Activated T-helper 2 cell treated with anti-CD3 and anti-CD28 coated beads, Interferon-gamma antibody, Interleukin-2, Interleukin-4, amounts not matched to agents 10 μg/mL and 5 μg/mL and 100 μg/mL, durations not matched to agents 14 hours and 24 hours and 36 hours (primary cell): ENCODE results near the gene LRP1. TPM values are rescaled to one million over a fixed set of nuclear protein-coding genes. Genes with fewer than 3 reads are reported as not detected.

Source experiments
- DNase-seq: peaks from one replicate; pipeline ENCODE4 v3.0.0; 2021; ENCODE audit warnings: low spot score
- H3K27ac Mint-ChIP-seq: one replicate; pipeline ENCODE4 v1.8.0; 2021; ENCODE audit warnings: mixed read lengths
- H3K27me3 Mint-ChIP-seq: one replicate; pipeline ENCODE4 v1.8.0; 2021; ENCODE audit warnings: low read depth, mixed read lengths
- H3K36me3 Mint-ChIP-seq: one replicate; pipeline ENCODE4 v1.8.0; 2021; ENCODE audit warnings: low read depth, mixed read lengths
- H3K4me1 Mint-ChIP-seq: one replicate; pipeline ENCODE4 v1.8.0; 2021; ENCODE audit warnings: low read depth, mixed read lengths
- H3K4me3 Mint-ChIP-seq: one replicate; pipeline ENCODE4 v1.8.0; 2021; ENCODE audit warnings: low read depth, mild to moderate bottlenecking, moderate library complexity, mixed read lengths
- H3K9me3 Mint-ChIP-seq: one replicate; pipeline ENCODE4 v1.8.0; 2021; ENCODE audit warnings: mixed read lengths
- intact Hi-C: fragments of 100-400 bp; cut with micrococcal nuclease; formaldehyde crosslinking; loops from one replicate; pipeline ENCODE4 v1.15.1; 2023
- total RNA-seq: library from RNA; stranded (reverse); gene quantifications from 2 replicates; pipeline ENCODE4 v1.2.3, GENCODE V29; 2022

The LRP1 gene
- total RNA-seq, 1 donor from 2014 or later = 2.1 TPM

GRCh38 chr12:57160040-57160439 lies 31.8 kb downstream of the LRP1 start:
- no peaks in the 10 kb centered on the region for H3K36me3 Mint-ChIP-seq
- no peaks in the 10 kb centered on the region for H3K9me3 Mint-ChIP-seq
- no peak overlapping the region for H3K4me3 Mint-ChIP-seq
- no peak overlapping the region for H3K27ac Mint-ChIP-seq
- no peak for DNase-seq
- H3K4me1 Mint-ChIP-seq = peaks cover 4% of the 10 kb centered on the region
- intact Hi-C loops = no loop called here
- H3K27me3 Mint-ChIP-seq = no peaks in the 10 kb centered on the region

DNA sequence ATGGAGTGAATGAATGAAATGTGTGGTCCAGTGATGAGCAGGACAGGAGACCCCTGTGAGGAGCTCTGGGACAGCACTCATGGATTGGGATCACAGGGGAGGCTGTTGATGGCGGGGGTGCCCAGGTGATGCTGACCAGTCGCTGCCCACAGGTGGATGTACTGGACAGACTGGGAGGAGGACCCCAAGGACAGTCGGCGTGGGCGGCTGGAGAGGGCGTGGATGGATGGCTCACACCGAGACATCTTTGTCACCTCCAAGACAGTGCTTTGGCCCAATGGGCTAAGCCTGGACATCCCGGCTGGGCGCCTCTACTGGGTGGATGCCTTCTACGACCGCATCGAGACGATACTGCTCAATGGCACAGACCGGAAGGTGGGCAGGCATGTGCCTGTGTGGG lies 32.5 kb downstream of the LRP1 start:
- no peaks in the 10 kb centered on the region for H3K36me3 Mint-ChIP-seq

DNA sequence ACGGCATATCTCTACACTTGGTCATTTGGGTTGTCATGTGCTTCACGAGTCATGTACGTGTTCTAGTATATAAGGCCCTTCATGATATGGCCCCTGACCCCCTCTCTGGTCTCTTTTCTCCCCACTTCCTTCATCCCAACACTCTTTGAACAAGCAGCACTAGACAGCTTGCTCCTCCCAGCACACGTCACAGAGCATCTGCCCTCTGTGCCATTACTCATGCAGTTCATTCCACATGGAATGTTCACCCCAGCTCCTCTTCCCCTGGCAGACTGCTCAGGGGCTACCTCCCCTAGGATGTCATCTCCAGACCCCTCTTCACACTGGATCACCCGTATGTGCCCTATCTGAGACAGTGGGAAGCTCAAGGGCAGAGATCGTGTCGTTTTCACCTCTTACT lies 33.2 kb downstream of the LRP1 start:
- DNase-seq = no peak
- intact Hi-C loops = no loop called here
- peaks cover 6% of the 10 kb centered on the region for H3K4me1 Mint-ChIP-seq
- no peaks in the 10 kb centered on the region for H3K27me3 Mint-ChIP-seq
- H3K4me3 Mint-ChIP-seq = no peak overlapping the region
- no peaks in the 10 kb centered on the region for H3K36me3 Mint-ChIP-seq
- H3K27ac Mint-ChIP-seq = no peak overlapping the region
- H3K9me3 Mint-ChIP-seq = no peaks in the 10 kb centered on the region

More for the DNA sequence above, 32.5 kb downstream of the LRP1 start:
- intact Hi-C loops = no loop called here
- no peaks in the 10 kb centered on the region for H3K27me3 Mint-ChIP-seq
- H3K9me3 Mint-ChIP-seq = no peaks in the 10 kb centered on the region
- no peak overlapping the region for H3K27ac Mint-ChIP-seq
- no peak for DNase-seq
- H3K4me1 Mint-ChIP-seq = peaks cover 4% of the 10 kb centered on the region
- H3K4me3 Mint-ChIP-seq = no peak overlapping the region

GRCh38 chr12:57162553-57163125 lies 34.4 kb downstream of the LRP1 start:
- H3K4me3 Mint-ChIP-seq = no peak overlapping the region
- no peaks in the 10 kb centered on the region for H3K27me3 Mint-ChIP-seq
- intact Hi-C loops = no loop called here
- H3K9me3 Mint-ChIP-seq = no peaks in the 10 kb centered on the region
- no peak overlapping the region for H3K27ac Mint-ChIP-seq
- no peaks in the 10 kb centered on the region for H3K36me3 Mint-ChIP-seq
- peaks cover 8% of the 10 kb centered on the region for H3K4me1 Mint-ChIP-seq
- DNase-seq = no peak

GRCh38 chr12:57164454-57164853 lies 36.2 kb downstream of the LRP1 start:
- H3K4me3 Mint-ChIP-seq = no peak overlapping the region
- no peak overlapping the region for H3K27ac Mint-ChIP-seq
- no peaks in the 10 kb centered on the region for H3K27me3 Mint-ChIP-seq
- no peak for DNase-seq
- H3K4me1 Mint-ChIP-seq = peaks cover 6% of the 10 kb centered on the region
- no peaks in the 10 kb centered on the region for H3K36me3 Mint-ChIP-seq
- intact Hi-C loops = no loop called here
- H3K9me3 Mint-ChIP-seq = no peaks in the 10 kb centered on the region

- peaks cover 6% of the 10 kb centered on the region for H3K4me1 Mint-ChIP-seq
- H3K4me3 Mint-ChIP-seq = no peak overlapping the region
- intact Hi-C loops = no loop called here
- no peaks in the 10 kb centered on the region for H3K27me3 Mint-ChIP-seq
- no peak overlapping the region for H3K27ac Mint-ChIP-seq
- H3K36me3 Mint-ChIP-seq = no peaks in the 10 kb centered on the region
- H3K9me3 Mint-ChIP-seq = no peaks in the 10 kb centered on the region
- DNase-seq = no peak
Measured at GRCh38 chr12:57164966-57165625, 36.8 kb downstream of the LRP1 start.

DNA sequence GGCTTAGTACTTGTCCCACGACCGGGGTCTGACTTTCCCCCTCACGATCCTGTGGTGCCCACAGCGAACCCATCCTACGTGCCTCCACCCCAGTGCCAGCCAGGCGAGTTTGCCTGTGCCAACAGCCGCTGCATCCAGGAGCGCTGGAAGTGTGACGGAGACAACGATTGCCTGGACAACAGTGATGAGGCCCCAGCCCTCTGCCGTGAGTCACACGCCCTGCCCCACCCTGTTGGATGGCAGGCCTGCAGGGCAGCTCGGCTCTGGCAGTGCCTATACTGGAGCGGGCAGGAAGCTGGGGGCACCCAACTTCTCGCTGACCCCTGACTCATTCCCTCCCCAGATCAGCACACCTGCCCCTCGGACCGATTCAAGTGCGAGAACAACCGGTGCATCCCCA lies 37.5 kb downstream of the LRP1 start:
- Mint-ChIP-seq H3K36me3 (no peaks in the 10 kb centered on the region), H3K9me3 (no peaks in the 10 kb centered on the region), H3K27me3 (no peaks in the 10 kb centered on the region), H3K27ac (no peak overlapping the region), H3K4me3 (no peak overlapping the region), H3K4me1 (peaks cover 6% of the 10 kb centered on the region)
- intact Hi-C loops = no loop called here
- DNase-seq = no peak

GRCh38 chr12:57166971-57167371 lies 38.7 kb downstream of the LRP1 start:
- DNase-seq = no peak
- no peaks in the 10 kb centered on the region for H3K27me3 Mint-ChIP-seq
- no peaks in the 10 kb centered on the region for H3K36me3 Mint-ChIP-seq
- H3K4me3 Mint-ChIP-seq = no peak overlapping the region
- no peaks in the 10 kb centered on the region for H3K9me3 Mint-ChIP-seq
- intact Hi-C loops = no loop called here
- H3K4me1 Mint-ChIP-seq = peaks cover 6% of the 10 kb centered on the region
- no peak overlapping the region for H3K27ac Mint-ChIP-seq

- Mint-ChIP-seq H3K36me3 (no peaks in the 10 kb centered on the region), H3K27ac (no peak overlapping the region), H3K4me3 (no peak overlapping the region), H3K27me3 (no peaks in the 10 kb centered on the region), H3K9me3 (no peaks in the 10 kb centered on the region), H3K4me1 (peaks cover 6% of the 10 kb centered on the region)
- DNase-seq = no peak
- intact Hi-C loops = no loop called here
Measured at GRCh38 chr12:57168058-57168457, 39.8 kb downstream of the LRP1 start.

DNA sequence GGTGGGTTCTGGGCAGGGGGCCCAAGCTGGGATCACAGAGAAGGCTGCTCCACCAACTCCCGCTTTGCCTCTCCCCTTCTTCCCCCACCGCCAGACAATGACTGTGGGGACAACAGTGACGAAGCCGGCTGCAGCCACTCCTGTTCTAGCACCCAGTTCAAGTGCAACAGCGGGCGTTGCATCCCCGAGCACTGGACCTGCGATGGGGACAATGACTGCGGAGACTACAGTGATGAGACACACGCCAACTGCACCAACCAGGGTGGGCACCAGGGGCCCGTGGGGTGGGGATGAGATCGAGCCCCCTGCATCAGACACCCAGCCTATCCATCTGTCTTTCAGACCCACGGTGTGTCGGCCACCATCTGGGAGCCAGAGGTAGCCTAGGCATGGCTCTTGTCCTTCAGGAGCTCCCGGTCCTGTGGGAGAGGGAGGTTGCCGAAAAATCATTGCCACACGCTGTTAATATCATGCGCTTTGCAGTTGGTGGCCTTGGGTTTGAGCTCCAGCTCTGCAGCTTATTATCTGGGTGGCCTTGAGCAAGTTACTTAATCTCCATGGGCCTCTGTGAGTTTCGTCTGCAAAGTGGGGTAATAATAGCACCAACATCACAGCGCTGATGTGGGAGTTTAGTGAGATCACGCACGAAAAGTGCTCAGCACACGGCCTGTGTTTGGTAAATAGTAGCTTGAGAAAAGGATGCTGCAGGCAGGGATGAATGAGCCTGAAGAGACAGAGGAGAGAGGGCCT lies 40.9 kb downstream of the LRP1 start:
- Mint-ChIP-seq H3K4me3 (no peak overlapping the region), H3K27me3 (no peaks in the 10 kb centered on the region), H3K4me1 (peaks cover 6% of the 10 kb centered on the region), H3K27ac (no peak overlapping the region), H3K36me3 (no peaks in the 10 kb centered on the region), H3K9me3 (no peaks in the 10 kb centered on the region)
- no peak for DNase-seq
- intact Hi-C loops = no loop called here

GRCh38 chr12:57169969-57170368 lies 41.7 kb downstream of the LRP1 start:
- H3K4me1 Mint-ChIP-seq = peaks cover 6% of the 10 kb centered on the region
- H3K27me3 Mint-ChIP-seq = no peaks in the 10 kb centered on the region
- intact Hi-C loops = no loop called here
- no peaks in the 10 kb centered on the region for H3K36me3 Mint-ChIP-seq
- H3K9me3 Mint-ChIP-seq = no peaks in the 10 kb centered on the region
- DNase-seq = no peak
- no peak overlapping the region for H3K4me3 Mint-ChIP-seq
- H3K27ac Mint-ChIP-seq = no peak overlapping the region

DNA sequence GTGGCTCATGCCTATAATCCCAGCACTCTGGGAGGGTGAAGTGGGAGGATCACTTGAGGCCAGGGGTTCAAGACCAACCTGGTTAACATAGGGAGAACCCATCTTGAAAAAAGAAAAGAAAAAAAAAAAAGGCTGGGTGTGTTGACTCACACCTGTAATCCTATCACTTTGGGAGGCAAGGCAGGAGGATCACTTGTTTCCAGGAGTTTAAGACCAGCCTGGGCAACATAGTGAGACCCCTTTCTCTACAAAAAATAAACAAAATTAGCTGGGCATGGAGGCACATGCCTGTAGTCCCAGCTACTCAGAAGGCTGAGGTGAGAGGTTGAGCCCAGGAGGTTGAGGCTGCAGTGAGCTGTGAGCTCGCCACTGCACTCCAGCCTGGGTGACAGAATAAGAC lies 42.1 kb downstream of the LRP1 start:
- no peaks in the 10 kb centered on the region for H3K36me3 Mint-ChIP-seq
- H3K4me3 Mint-ChIP-seq = no peak overlapping the region
- intact Hi-C loops = no loop called here
- DNase-seq = no peak
- no peaks in the 10 kb centered on the region for H3K27me3 Mint-ChIP-seq
- peaks cover 6% of the 10 kb centered on the region for H3K4me1 Mint-ChIP-seq
- H3K27ac Mint-ChIP-seq = no peak overlapping the region
- no peaks in the 10 kb centered on the region for H3K9me3 Mint-ChIP-seq

DNA sequence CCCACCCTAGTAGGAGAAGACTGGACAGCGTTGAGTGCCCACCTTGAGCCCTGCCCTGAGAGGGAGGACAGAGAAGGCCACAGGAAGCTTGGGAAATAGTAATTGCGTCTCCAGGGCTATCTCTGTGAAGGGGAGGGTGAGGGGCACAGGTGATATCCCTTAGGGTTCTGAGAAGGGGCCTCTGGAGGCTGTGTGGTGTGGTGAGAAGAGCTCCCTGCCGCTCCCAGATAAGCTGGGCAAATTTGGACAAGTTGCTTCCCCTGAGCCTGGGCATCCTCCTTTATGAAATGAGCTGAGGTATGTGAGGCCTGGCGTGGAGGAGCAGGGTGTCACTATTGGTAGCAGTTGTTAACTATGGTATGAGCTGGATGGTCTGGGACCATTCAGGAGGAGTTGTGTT lies 42.6 kb downstream of the LRP1 start:
- no peak overlapping the region for H3K4me3 Mint-ChIP-seq
- intact Hi-C loops = no loop called here
- H3K9me3 Mint-ChIP-seq = no peaks in the 10 kb centered on the region
- DNase-seq = no peak
- H3K27ac Mint-ChIP-seq = no peak overlapping the region
- peaks cover 6% of the 10 kb centered on the region for H3K4me1 Mint-ChIP-seq
- H3K27me3 Mint-ChIP-seq = no peaks in the 10 kb centered on the region
- H3K36me3 Mint-ChIP-seq = no peaks in the 10 kb centered on the region
